Liver (tissue), 9 donors: ENCODE data around the gene TNS3. TPM values are rescaled to one million over a fixed set of nuclear protein-coding genes. Genes with fewer than 3 reads are reported as not detected.
A peak's percentile ranks its signal among the peaks of the same experiment; 100 is the strongest.

Experiments used
- DNase-seq: peaks from one replicate; pipeline ENCODE4 v3.0.0-alpha.2; 2017; ENCODE audit warnings: low spot score
- H3K27ac ChIP-seq, 2 donors: one replicate each; pipeline ENCODE4 v1.7.0; 2013; ENCODE audit warnings: inconsistent platforms in 2 of 2, low read length in 2 of 2, control low read depth in 1 of 2, low read depth in 1 of 2, mild to moderate bottlenecking in 1 of 2
- H3K27me3 ChIP-seq, 4 donors: one replicate each; pipeline versions ENCODE4 v1.6.1 to v1.7.0; 2013; ENCODE audit warnings: low read length in 3 of 4, inconsistent platforms in 1 of 4, mild to moderate bottlenecking in 1 of 4, moderate library complexity in 1 of 4; ENCODE audit not compliant: control insufficient read depth in 4 of 4, insufficient read depth in 4 of 4
- H3K36me3 ChIP-seq, 4 donors: one replicate each; pipeline versions ENCODE4 v1.6.1 to v1.7.0; 2013; ENCODE audit warnings: low read length in 3 of 4, mild to moderate bottlenecking in 3 of 4, low read depth in 1 of 4, moderate library complexity in 1 of 4; ENCODE audit not compliant: control insufficient read depth in 4 of 4, insufficient read depth in 3 of 4
- H3K4me1 ChIP-seq, 4 donors: one replicate each; pipeline versions ENCODE4 v1.6.1 to v1.7.0; 2013; ENCODE audit warnings: low read length in 3 of 4, mild to moderate bottlenecking in 3 of 4, moderate library complexity in 1 of 4; ENCODE audit not compliant: control insufficient read depth in 4 of 4, insufficient read depth in 4 of 4
- H3K4me3 ChIP-seq, 3 donors: one replicate each; pipeline versions ENCODE4 v1.6.1 to v1.7.0; 2013; ENCODE audit warnings: low read length in 3 of 3, control low read depth in 1 of 3, low read depth in 1 of 3, mild to moderate bottlenecking in 1 of 3
- H3K9ac ChIP-seq, 2 donors: one replicate each; pipeline ENCODE4 v1.7.0; 2013; ENCODE audit warnings: low read length in 2 of 2, mild to moderate bottlenecking in 2 of 2, moderate library complexity in 2 of 2, control low read depth in 1 of 2, low read depth in 1 of 2
- H3K9me3 ChIP-seq, 4 donors: one replicate each; pipeline versions ENCODE4 v1.6.1 to v1.7.0; 2013; ENCODE audit warnings: low read length in 3 of 4; ENCODE audit not compliant: control insufficient read depth in 4 of 4
- EGR1 ChIP-seq, 2 donors: IDR thresholded peaks; 2 replicates each; pipeline ENCODE4 v1.6.1; 2016 to 2018; ENCODE audit warnings: antibody characterized with exemption in 2 of 2, low read depth in 2 of 2
- FOXA1 ChIP-seq: IDR thresholded peaks from 2 replicates; pipeline ENCODE4 v1.6.1; 2016; ENCODE audit warnings: antibody characterized with exemption
- FOXA2 ChIP-seq: IDR thresholded peaks from 2 replicates; pipeline ENCODE4 v1.6.1; 2016; ENCODE audit warnings: antibody characterized with exemption
- GABPA ChIP-seq, 2 donors: IDR thresholded peaks in 1 of 2; conservative IDR thresholded peaks in 1 of 2; 2 replicates each; pipeline ENCODE4 v1.6.1; 2016; ENCODE audit warnings: antibody characterized with exemption in 2 of 2, mild to moderate bottlenecking in 1 of 2, moderate library complexity in 1 of 2
- HNF4A ChIP-seq, 2 donors: conservative IDR thresholded peaks; 2 replicates each; pipeline ENCODE4 v1.6.1; 2016; ENCODE audit warnings: antibody characterized with exemption in 2 of 2, mild to moderate bottlenecking in 2 of 2
- HNF4G ChIP-seq: IDR thresholded peaks from 2 replicates; pipeline ENCODE4 v1.6.1; 2016; ENCODE audit warnings: antibody characterized with exemption
- JUND ChIP-seq, 2 donors: IDR thresholded peaks; 2 replicates each; pipeline ENCODE4 v1.6.1; 2016; ENCODE audit warnings: antibody characterized with exemption in 2 of 2
- NR2F2 ChIP-seq: IDR thresholded peaks from 2 replicates; pipeline ENCODE4 v1.6.1; 2016; ENCODE audit warnings: antibody characterized with exemption
- RAD21 ChIP-seq, 2 donors: IDR thresholded peaks; 2 replicates each; pipeline ENCODE4 v1.6.1; 2016; ENCODE audit warnings: antibody characterized with exemption in 2 of 2, mild to moderate bottlenecking in 2 of 2
- REST ChIP-seq: IDR thresholded peaks from 2 replicates; pipeline ENCODE4 v1.6.1; 2016; ENCODE audit warnings: antibody characterized with exemption, mild to moderate bottlenecking
- RXRA ChIP-seq, 2 donors: IDR thresholded peaks; 2 replicates each; pipeline ENCODE4 v1.6.1; 2017 to 2018; ENCODE audit warnings: antibody characterized with exemption in 2 of 2, mild to moderate bottlenecking in 1 of 2
- SP1 ChIP-seq: IDR thresholded peaks from 2 replicates; pipeline ENCODE4 v1.6.1; 2018; ENCODE audit warnings: antibody characterized with exemption, mild to moderate bottlenecking
- TAF1 ChIP-seq: conservative IDR thresholded peaks from 2 replicates; pipeline ENCODE4 v1.6.1; 2016; ENCODE audit warnings: antibody characterized with exemption, mild to moderate bottlenecking
- YY1 ChIP-seq: IDR thresholded peaks from 2 replicates; pipeline ENCODE4 v1.6.1; 2016; ENCODE audit warnings: antibody characterized with exemption, mild to moderate bottlenecking
- ZBTB33 ChIP-seq: IDR thresholded peaks from 2 replicates; pipeline ENCODE4 v1.6.1; 2016; ENCODE audit warnings: antibody characterized with exemption
- WGBS: extraction: QIAGEN DNeasy Blood & Tissue Kit; methylation state at CpG from one replicate; pipeline ENCODE4 v1.1.7; 2013; 5-methylcytosine and 5-hydroxymethylcytosine counted together
- polyA plus RNA-seq, 2 donors: library from polyadenylated mRNA; stranded (reverse) in 1 of 2; unstranded in 1 of 2; fragments of 200-250 nt in 1 of 2; fragments of >200 nt in 1 of 2; fragmentation: Nextera tagmentation in 1 of 2; extraction: Ambion mirVana in 1 of 2; gene quantifications; one replicate each; pipeline versions ENCODE4 v1.2.1 to v1.2.3, GENCODE V29; 2013 to 2015
- total RNA-seq, 2 donors: library from RNA; depleted of rRNA; stranded (reverse); fragments of >200 nt; gene quantifications; one replicate each; pipeline ENCODE4 v1.2.3, GENCODE V29; 2014
- TF ChIP-seq, protein P1 (sequence below): IDR thresholded peaks from 2 replicates; pipeline ENCODE4 v1.6.1; 2016; ENCODE audit warnings: antibody characterized with exemption
- TF ChIP-seq, protein P2 (sequence below): IDR thresholded peaks from 2 replicates; pipeline ENCODE4 v1.6.1; 2016; ENCODE audit warnings: antibody characterized with exemption
- donor health status: healthy.
- donor health status: healthy.
- donor health status: healthy.
- donor health status: healthy.
- donor health status: healthy.

Gene TNS3
- total and polyA plus RNA-seq, 4 donors = 16.8 to 100 (median 29.5) TPM

GRCh38 chr7:47307311-47307710, 274.6 kb downstream of the TNS3 start (continued):
- no peak for TF ChIP-seq REST
- TF ChIP-seq JUND (IDR thresholded peaks at IDR 0.05) = no peak
- no peak for TF ChIP-seq EGR1 (IDR thresholded peaks at IDR 0.05; ENCODE audit: low read depth in 2 of 2)
- TF ChIP-seq RAD21 (IDR thresholded peaks at IDR 0.05) = no peak
- no peak for TF ChIP-seq RXRA (IDR thresholded peaks at IDR 0.05)
- no peak for TF ChIP-seq FOXA2
- no peak for TF ChIP-seq SP1
- no peak for TF ChIP-seq NR2F2

GRCh38 chr7:47304727-47305719, 276.9 kb downstream of the TNS3 start:
- TF ChIP-seq YY1 (no peak), ZBTB33 (no peak), NR2F2 (no peak), HNF4A (conservative IDR thresholded peaks at IDR 0.05) (no peak), SP1 (no peak), RAD21 (IDR thresholded peaks at IDR 0.05) (no peak), GABPA (IDR thresholded peaks at IDR 0.05 in 1 of 2, conservative IDR thresholded peaks at IDR 0.05 in 1 of 2) (no peak), FOXA2 (no peak), JUND (IDR thresholded peaks at IDR 0.05) (no peak), HNF4G (no peak), FOXA1 (no peak), RXRA (IDR thresholded peaks at IDR 0.05) (no peak), TAF1 (no peak)
- TF ChIP-seq, protein P1, sequence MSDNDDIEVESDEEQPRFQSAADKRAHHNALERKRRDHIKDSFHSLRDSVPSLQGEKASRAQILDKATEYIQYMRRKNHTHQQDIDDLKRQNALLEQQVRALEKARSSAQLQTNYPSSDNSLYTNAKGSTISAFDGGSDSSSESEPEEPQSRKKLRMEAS = no peak
- TF ChIP-seq, protein P2, sequence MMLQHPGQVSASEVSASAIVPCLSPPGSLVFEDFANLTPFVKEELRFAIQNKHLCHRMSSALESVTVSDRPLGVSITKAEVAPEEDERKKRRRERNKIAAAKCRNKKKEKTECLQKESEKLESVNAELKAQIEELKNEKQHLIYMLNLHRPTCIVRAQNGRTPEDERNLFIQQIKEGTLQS = no peak
- no peaks in the 10 kb centered on the region for H3K27me3 ChIP-seq
- peak; percentile 12 for DNase-seq
- no peak overlapping the region for H3K4me3 ChIP-seq
- peaks cover 16 to 58% (median 38%) of the 10 kb centered on the region in 4 donors for H3K36me3 ChIP-seq
- no peak overlapping the region for H3K9ac ChIP-seq
- no peaks in the 10 kb centered on the region for H3K4me1 ChIP-seq
- H3K27ac ChIP-seq = no peak overlapping the region
- H3K9me3 ChIP-seq = no peaks in the 10 kb centered on the region
- 90% methylated on average over 27 of the region's 27 CpGs for WGBS
